Measurements from ENCODE around the gene RANBP2.
"Not testable (repeated sequence)": the region's sequence is repeated elsewhere in the genome, so short reads cannot be mapped to it uniquely, and the experiment has no call there.

RANBP2 gene

GRCh38 chr2:108719149-108720044 lies at the start of gene RANBP2:
RANBP2 (plus strand) TSS chr2:108719482; CDS start chr2:108719607, 125 bp downstream.
- DNase-seq (ENCODE audit: low read depth in 4 of 4, low spot score in 1 of 4): peak; percentile 83 to 93 (median 86)

GRCh38 chr2:108670282-108670681 lies 49.0 kb upstream of the RANBP2 start:
- not testable (repeated sequence) for DNase-seq (ENCODE audit: low read depth in 4 of 4, low spot score in 1 of 4)

GRCh38 chr2:108672200-108672805 lies 47.0 kb upstream of the RANBP2 start:
- not testable (repeated sequence) for DNase-seq (ENCODE audit: low read depth in 4 of 4, low spot score in 1 of 4)

GRCh38 chr2:108676522-108676921 lies 42.8 kb upstream of the RANBP2 start:
- DNase-seq (ENCODE audit: low read depth in 4 of 4, low spot score in 1 of 4): not testable (repeated sequence)

GRCh38 chr2:108677239-108677744 lies 42.0 kb upstream of the RANBP2 start:
- not testable (repeated sequence) for DNase-seq (ENCODE audit: low read depth in 4 of 4, low spot score in 1 of 4)

- DNase-seq (ENCODE audit: low read depth in 4 of 4, low spot score in 1 of 4): not testable (repeated sequence)
Measured at GRCh38 chr2:108678198-108678651, 41.1 kb upstream of the RANBP2 start.

GRCh38 chr2:108680805-108681204 lies 38.5 kb upstream of the RANBP2 start:
- not testable (repeated sequence) for DNase-seq (ENCODE audit: low read depth in 4 of 4, low spot score in 1 of 4)

- not testable (repeated sequence) for DNase-seq (ENCODE audit: low read depth in 4 of 4, low spot score in 1 of 4)
Measured at GRCh38 chr2:108688818-108689756, 30.2 kb upstream of the RANBP2 start.

- DNase-seq (ENCODE audit: low read depth in 4 of 4, low spot score in 1 of 4): not testable (repeated sequence)
Measured at GRCh38 chr2:108690001-108690400, 29.3 kb upstream of the RANBP2 start.

- DNase-seq (ENCODE audit: low read depth in 4 of 4, low spot score in 1 of 4): no peak
Measured at GRCh38 chr2:108691447-108691846, 27.8 kb upstream of the RANBP2 start.

GRCh38 chr2:108701208-108701607 lies 18.1 kb upstream of the RANBP2 start:
- no peak for DNase-seq (ENCODE audit: low read depth in 4 of 4, low spot score in 1 of 4)

- no peak for DNase-seq (ENCODE audit: low read depth in 4 of 4, low spot score in 1 of 4)
Measured at GRCh38 chr2:108701806-108702205, 17.5 kb upstream of the RANBP2 start.

GRCh38 chr2:108704871-108705270 lies 14.4 kb upstream of the RANBP2 start:
- no peak for DNase-seq (ENCODE audit: low read depth in 4 of 4, low spot score in 1 of 4)

GRCh38 chr2:108707300-108707699 lies 12.0 kb upstream of the RANBP2 start:
- DNase-seq (ENCODE audit: low read depth in 4 of 4, low spot score in 1 of 4): no peak

- DNase-seq (ENCODE audit: low read depth in 4 of 4, low spot score in 1 of 4): not testable (repeated sequence)
Measured at GRCh38 chr2:108716971-108717370, 2.3 kb upstream of the RANBP2 start.

- not testable (repeated sequence) for DNase-seq (ENCODE audit: low read depth in 4 of 4, low spot score in 1 of 4)
Measured at GRCh38 chr2:108726048-108726447, 6.8 kb downstream of the RANBP2 start.

- DNase-seq (ENCODE audit: low read depth in 4 of 4, low spot score in 1 of 4): not testable (repeated sequence)
Measured at GRCh38 chr2:108734656-108735055, 15.4 kb downstream of the RANBP2 start.

- not testable (repeated sequence) for DNase-seq (ENCODE audit: low read depth in 4 of 4, low spot score in 1 of 4)
Measured at GRCh38 chr2:108757973-108758372, 38.7 kb downstream of the RANBP2 start.

GRCh38 chr2:108762618-108763017 lies 43.3 kb downstream of the RANBP2 start:
- DNase-seq (ENCODE audit: low read depth in 4 of 4, low spot score in 1 of 4): not testable (repeated sequence)

- not testable (repeated sequence) for DNase-seq (ENCODE audit: low read depth in 4 of 4, low spot score in 1 of 4)
Measured at GRCh38 chr2:108766671-108767070, 47.4 kb downstream of the RANBP2 start.

GRCh38 chr2:108767859-108768258 lies 48.6 kb downstream of the RANBP2 start:
- not testable (repeated sequence) for DNase-seq (ENCODE audit: low read depth in 4 of 4, low spot score in 1 of 4)
